AG08395 (cell line): Measurements from ENCODE around the gene RHBDL1.

Source experiments
- DNase-seq: peaks from one replicate; pipeline ENCODE4 v3.0.0; 2012; ENCODE audit warnings: mixed read lengths, low spot score

Gene RHBDL1

GRCh38 chr16:720447-720989 lies 45.0 kb downstream of the RHBDL1 start:
- DNase-seq: peak; percentile 61

GRCh38 chr16:720990-721764 lies 45.7 kb downstream of the RHBDL1 start, which contains the start of gene ANTKMT:
ANTKMT (plus strand) TSS chr16:721146; CDS start chr16:721275, 129 bp downstream.
- DNase-seq: peak; percentile 86

- no peak for DNase-seq
These were observed 46.5 kb downstream of the RHBDL1 start for GRCh38 chr16:721765-722540.

GRCh38 chr16:722835-723633 lies 47.6 kb downstream of the RHBDL1 start:
- DNase-seq: no peak

GRCh38 chr16:723695-724094 lies 48.2 kb downstream of the RHBDL1 start:
- DNase-seq: no peak

GRCh38 chr16:724188-725040 lies 48.9 kb downstream of the RHBDL1 start:
- DNase-seq: no peak

- no peak for DNase-seq
These were observed 49.5 kb downstream of the RHBDL1 start for GRCh38 chr16:725041-725376.

GRCh38 chr16:725463-726187 lies 50.2 kb downstream of the RHBDL1 start:
- no peak for DNase-seq

- no peak for DNase-seq
These were observed 50.6 kb downstream of the RHBDL1 start for GRCh38 chr16:726188-726437.

- peak; percentile 52 for DNase-seq
These were observed 51.2 kb downstream of the RHBDL1 start, which contains the start of the genes CCDC78 and HAGHL for GRCh38 chr16:726438-727290. CCDC78 (minus strand) TSS chr16:726443; CDS start chr16:726367, 76 bp downstream. HAGHL (plus strand) TSS chr16:727106; CDS start chr16:727510, 404 bp downstream.

GRCh38 chr16:727291-727977 lies 52.0 kb downstream of the RHBDL1 start:
- DNase-seq: no peak
